ENCODE data around the gene ZNF219. TPM values are rescaled to one million over a fixed set of nuclear protein-coding genes. Genes with fewer than 3 reads are reported as not detected.

The ZNF219 gene
- total RNA-seq, 1 experiment from 2014 or later, result 15.0 TPM

GRCh38 chr14:21102521-21103410 is 4.3 kb upstream of the ZNF219 start:
- DNase-seq (ENCODE audit: low read depth), result no peak

DNA sequence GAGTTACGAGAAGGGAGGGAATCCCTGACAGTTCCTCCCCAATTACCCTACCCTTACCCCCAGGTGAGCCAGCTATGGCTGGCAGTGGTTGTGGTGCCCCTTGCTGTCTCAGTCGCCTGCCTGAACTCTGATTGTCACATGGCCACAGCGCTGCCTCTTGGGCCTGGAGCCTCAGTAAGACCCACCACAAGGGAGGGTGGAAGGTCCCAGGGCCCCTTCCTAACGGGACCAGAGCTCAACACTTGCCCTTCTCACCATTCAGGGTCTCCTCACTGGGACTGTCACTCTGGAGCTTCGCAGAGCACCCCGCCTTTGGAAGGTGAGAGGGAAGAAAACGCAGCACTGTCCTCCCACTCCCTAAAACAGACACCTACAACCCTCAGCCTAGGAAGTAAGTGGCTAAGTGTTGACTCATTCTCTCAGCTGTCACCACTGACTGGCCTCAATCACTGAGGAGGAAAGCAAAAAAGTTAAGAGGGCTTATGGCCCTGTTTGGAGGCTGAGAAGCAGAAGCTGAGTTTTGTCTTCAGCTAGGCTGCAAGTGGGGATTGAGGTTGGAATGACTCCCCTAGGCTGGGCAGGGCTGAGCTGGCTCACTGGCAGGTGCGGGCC is 3.5 kb upstream of the ZNF219 start:
- DNase-seq (ENCODE audit: low read depth), result no peak

GRCh38 chr14:21100931-21101330 is 2.5 kb upstream of the ZNF219 start, which contains the start of gene TMEM253:
TMEM253 (plus strand) TSS chr14:21101066; CDS start chr14:21101344, 278 bp downstream.
- DNase-seq (ENCODE audit: low read depth), result no peak

GRCh38 chr14:21099596-21099985 is 1.1 kb upstream of the ZNF219 start:
- no peak for DNase-seq (ENCODE audit: low read depth)

DNA sequence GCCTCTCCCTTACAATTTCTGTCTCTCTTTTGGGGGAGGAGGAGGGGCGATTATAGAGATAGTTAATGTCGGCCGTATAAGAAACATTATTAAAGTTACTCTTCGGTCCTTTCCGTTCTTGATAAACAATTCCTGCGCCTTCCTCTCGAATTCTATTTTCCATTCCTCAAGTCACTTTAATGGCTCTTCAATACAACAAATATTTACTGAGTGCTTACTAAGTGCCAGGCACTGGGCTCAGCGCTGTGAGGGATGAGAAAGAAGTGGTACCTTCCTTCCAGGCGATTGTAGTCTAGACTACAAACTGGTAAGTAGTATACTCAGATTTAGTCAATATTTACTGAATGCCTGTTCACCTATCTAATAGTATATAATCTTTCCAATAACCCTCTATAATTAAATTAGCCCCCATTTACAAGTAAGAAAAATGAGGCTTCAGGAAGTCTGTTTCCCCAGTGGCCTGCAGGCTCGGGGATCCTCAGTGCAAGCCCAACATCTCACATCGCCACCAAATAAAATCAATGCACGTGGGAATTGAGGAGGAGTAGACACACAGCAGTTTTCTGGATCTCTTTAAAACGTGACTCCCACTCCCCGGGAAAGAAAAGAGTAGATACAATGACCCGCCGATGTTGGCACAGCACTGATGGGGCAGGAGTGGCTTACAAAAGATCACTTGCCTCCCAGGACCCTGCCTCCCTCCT is 589 bp upstream of the ZNF219 start:
- DNase-seq (ENCODE audit: low read depth), result no peak

DNA sequence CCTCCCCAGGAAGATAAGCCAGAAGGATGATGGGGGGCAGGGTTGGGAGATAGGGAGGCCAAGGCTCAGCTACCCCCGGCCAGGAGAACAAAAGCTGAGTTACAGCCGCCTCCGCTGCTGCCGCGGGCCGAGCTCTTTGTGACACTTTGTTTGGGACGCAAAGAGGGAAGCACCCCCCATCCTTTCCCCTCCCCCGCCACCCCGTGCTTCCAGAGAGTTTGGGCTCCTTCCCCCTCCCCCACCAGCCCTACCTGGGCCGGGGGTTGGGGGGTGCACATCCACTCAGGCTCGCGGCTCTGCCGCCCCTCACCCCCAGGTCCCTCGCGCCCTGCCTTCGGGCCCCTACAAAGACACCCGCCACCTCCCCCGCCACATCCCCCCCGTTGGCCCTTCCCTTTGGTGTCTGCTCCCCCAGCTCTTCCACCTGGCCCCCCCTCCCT is 799 bp downstream of the ZNF219 start:
- DNase-seq (ENCODE audit: low read depth), result no peak

- no peak for DNase-seq (ENCODE audit: low read depth)
Measured at GRCh38 chr14:21096978-21097635, 1.3 kb downstream of the ZNF219 start.

- no peak for DNase-seq (ENCODE audit: low read depth)
Measured at GRCh38 chr14:21096438-21096837, 2.0 kb downstream of the ZNF219 start.

GRCh38 chr14:21095430-21096205 is 2.8 kb downstream of the ZNF219 start:
- DNase-seq (ENCODE audit: low read depth), result no peak

GRCh38 chr14:21093769-21094681 is 4.4 kb downstream of the ZNF219 start:
- DNase-seq (ENCODE audit: low read depth), result no peak

- DNase-seq (ENCODE audit: low read depth), result no peak
Measured at GRCh38 chr14:21093018-21093417, 5.4 kb downstream of the ZNF219 start.

- peak; percentile 61 for DNase-seq (ENCODE audit: low read depth)
Measured at GRCh38 chr14:21092273-21093011, 6.0 kb downstream of the ZNF219 start.

- DNase-seq (ENCODE audit: low read depth), result no peak
Measured at GRCh38 chr14:21091821-21092272, 6.6 kb downstream of the ZNF219 start.

GRCh38 chr14:21090940-21091663 is 7.4 kb downstream of the ZNF219 start:
- DNase-seq (ENCODE audit: low read depth), result no peak

GRCh38 chr14:21090194-21090939 is 8.1 kb downstream of the ZNF219 start:
- DNase-seq (ENCODE audit: low read depth), result no peak

DNA sequence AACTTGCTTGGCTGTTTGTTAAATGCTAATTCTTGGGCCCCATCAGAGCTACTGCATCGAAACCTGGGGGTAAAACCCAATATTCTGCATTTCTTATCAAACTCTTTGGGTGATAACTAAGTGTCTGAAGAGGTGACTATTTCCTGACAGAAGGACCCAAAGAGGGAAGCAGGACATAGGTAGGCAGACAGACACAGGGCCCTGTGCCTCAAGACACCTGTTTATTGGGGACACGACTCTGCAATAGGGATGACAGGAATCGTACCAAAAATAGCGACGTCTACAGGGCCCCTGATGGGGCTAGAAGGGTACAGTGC is 8.6 kb downstream of the ZNF219 start:
- DNase-seq (ENCODE audit: low read depth), result no peak

DNA sequence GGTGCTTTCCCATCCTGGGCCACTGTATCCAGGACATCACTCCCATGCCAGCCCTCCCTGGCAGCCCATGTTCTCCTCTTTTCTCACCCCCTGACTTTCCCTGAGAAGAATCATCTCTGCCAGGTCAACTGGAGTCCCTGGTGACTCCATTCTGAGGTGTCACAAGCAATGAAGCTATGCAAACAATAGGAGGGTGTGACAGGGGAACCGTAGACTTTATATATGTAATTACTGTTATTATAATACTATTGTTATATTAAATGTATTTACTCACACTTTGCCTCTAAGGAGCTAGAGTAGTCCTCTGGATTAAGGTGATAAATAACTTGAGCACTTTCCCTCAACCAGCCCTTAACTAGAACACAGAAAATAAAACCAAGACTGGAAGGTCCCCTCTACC is 9.2 kb downstream of the ZNF219 start:
- no peak for DNase-seq (ENCODE audit: low read depth)

DNA sequence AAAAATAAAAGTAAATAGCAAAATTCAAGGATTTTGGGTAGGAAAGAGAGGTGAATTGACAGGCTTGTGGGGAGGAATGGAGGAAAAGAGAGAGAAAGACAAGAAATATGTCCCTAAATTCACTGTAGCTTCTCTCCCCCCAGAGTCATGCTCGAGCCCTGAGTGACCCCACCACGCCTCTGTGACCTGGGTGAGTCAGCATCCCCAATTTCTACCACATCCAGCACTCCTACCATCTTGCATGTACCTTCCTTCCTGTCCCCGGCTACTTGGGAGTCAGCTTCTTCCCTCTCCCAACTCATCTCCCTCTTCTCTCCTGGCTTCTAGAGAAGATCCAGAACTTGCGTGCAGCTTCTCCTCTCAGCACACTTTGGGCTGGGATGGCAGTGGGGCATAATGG is 9.8 kb downstream of the ZNF219 start:
- DNase-seq (ENCODE audit: low read depth), result no peak
